SK-N-MC (cell line): ENCODE data around the gene CPLX4.

Experiments used
- EZH2 ChIP-seq: fragments of 200-600 bp; sonication (generic); IDR thresholded peaks from one replicate; pipeline ENCODE4 v1.6.1; 2017; ENCODE audit warnings: antibody characterized with exemption
- FOXP2 ChIP-seq: optimal IDR thresholded peaks from 2 replicates; pipeline ENCODE3; 2011; ENCODE audit warnings: mild to moderate bottlenecking, moderate library complexity; ENCODE audit not compliant: insufficient read depth; ENCODE audit errors: extremely low read length, control extremely low read depth
- POLR2AphosphoS5 ChIP-seq: IDR thresholded peaks from 2 replicates; pipeline ENCODE4 v1.6.1; 2012; ENCODE audit warnings: mild to moderate bottlenecking, low read depth, low read length, borderline replicate concordance

GRCh38 chr18:59246796-59247195, 71.7 kb downstream of the CPLX4 start:
- no peak for TF ChIP-seq POLR2AphosphoS5
- TF ChIP-seq EZH2 = no peak
- no peak for TF ChIP-seq FOXP2
